Bone marrow (tissue), 2 donors: ENCODE results near the gene LFNG.
A peak's percentile ranks its signal among the peaks of the same experiment; 100 is the strongest.
"Not testable (repeated sequence)": the region's sequence is repeated elsewhere in the genome, so short reads cannot be mapped to it uniquely, and the experiment has no call there.

Source experiments
- DNase-seq, 2 donors: peaks; one replicate each; lab custom pipeline; 2025; lab: John Stamatoyannopoulos, UW

LFNG gene

GRCh38 chr7:2530071-2530987, 10.8 kb downstream of the LFNG start:
- DNase-seq: peak; percentile 90 to 91

GRCh38 chr7:2530994-2531795, 11.6 kb downstream of the LFNG start:
- DNase-seq: not testable (repeated sequence)

DNA sequence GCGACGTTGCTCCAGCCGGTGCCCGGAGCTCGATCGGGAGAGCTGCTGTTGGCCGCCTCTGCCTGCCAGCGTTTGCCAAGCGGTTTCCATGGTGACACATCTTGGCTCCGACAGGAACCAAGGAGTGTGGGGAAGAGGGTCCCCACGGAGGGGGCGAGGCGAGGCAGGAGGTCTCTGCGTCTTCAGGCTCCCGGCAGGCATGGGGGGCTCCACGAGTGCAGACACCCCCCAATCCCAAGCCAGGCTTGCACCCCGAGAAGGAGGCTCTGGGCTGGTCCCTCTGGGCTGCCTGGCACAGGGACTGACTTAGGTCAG, 12.2 kb downstream of the LFNG start:
- DNase-seq: not testable (repeated sequence)

- not testable (repeated sequence) for DNase-seq
Observed at GRCh38 chr7:2532199-2532772, 12.7 kb downstream of the LFNG start.

DNA sequence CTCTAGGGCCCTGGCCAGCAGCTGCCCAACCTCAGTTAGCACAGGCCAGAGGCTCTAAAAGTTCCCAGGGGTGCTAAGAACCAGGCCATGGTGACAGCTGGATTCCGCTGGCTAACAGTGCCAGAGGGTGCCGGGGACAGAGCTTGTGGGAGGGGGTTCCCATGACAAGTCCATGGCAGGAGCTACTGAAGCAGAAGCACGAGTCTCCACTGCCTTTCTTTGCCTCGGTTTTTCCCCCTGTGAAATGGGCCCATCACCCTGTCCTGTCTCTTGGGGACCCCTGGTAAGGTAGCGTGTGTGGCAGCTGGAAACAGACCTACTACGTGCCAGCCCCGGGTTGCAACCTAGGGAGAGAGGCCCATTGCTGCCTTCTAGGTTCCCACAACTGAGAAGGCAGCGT, 13.2 kb downstream of the LFNG start:
- DNase-seq: not testable (repeated sequence)

DNA sequence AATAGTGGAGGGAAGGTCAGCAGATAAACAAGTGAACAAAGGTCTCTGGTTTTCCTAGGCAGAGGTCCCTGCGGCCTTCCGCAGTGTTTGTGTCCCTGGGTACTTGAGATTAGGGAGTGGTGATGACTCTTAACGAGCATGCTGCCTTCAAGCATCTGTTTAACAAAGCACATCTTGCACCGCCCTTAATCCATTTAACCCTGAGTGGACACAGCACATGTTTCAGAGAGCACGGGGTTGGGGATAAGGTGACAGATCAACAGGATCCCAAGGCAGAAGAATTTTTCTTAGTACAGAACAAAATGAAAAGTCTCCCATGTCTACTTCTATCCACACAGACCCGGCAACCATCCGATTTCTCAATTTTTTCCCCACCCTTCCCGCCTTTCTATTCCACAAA, 14.0 kb downstream of the LFNG start:
- DNase-seq: not testable (repeated sequence)

GRCh38 chr7:2534214-2534613, 14.6 kb downstream of the LFNG start:
- DNase-seq: not testable (repeated sequence)

DNA sequence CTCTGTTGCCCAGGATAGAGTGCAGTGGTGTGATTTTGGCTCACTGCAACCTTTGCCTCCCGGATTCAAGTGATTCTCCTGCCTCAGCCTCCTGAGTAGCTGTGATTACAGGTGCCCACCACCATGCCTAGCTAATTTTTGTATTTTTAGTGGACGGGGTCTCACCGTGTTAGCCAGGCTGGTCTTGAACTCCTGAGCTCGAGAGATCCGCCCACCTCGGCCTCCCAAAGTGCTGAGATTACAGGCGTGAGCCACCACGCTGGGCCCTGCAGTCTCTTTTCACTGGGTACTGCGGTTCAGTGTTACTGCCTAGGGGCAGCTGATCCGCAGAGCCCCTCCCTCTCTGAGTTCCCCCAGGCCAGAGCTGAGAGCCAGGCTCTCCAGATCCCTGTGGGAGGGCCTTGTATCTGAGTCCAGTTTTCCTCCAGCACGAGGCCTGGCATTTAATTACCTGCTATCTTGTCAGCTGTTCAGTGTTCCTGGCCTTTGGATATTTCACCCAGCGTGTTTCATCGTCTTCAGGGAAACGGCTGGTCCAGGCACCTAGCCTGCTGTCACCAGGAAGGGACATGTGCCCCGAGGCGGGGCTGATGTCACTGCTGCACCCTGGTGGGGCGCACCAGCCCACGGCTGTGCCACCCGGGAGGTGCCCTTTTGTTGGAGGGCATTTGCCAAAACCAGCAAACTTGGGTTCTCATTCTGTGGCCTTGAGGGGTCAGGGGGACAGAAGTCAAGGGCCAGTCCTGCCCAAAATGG, 16.5 kb downstream of the LFNG start:
- DNase-seq: not testable (repeated sequence)

- no peak for DNase-seq
Observed at GRCh38 chr7:2537981-2538851, 18.6 kb downstream of the LFNG start.

GRCh38 chr7:2539031-2539911, 19.7 kb downstream of the LFNG start:
- no peak for DNase-seq

- no peak for DNase-seq
Observed at GRCh38 chr7:2540133-2540532, 20.6 kb downstream of the LFNG start.

DNA sequence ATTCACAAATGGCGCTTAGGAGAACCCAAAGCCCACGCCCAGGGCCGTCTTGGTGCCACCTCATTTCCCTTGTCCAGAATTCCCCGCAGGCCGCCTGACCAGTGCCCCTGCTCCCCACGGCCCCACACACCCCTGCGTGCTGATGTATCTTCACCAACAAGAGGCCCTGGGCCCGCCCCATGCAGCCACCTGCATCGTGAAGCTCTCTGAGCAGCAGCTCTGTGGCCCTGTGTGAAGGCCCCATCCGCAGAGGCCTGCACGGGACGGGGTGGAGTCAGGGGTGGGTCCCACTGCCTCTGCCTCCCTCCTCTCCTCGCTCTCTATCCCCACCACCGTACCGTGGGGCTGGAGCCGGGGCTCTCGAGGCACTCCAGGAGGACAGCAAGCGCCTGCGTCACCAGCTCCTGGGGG, 21.1 kb downstream of the LFNG start:
- no peak for DNase-seq

- DNase-seq: no peak
Observed at GRCh38 chr7:2541291-2542010, 21.9 kb downstream of the LFNG start.

DNA sequence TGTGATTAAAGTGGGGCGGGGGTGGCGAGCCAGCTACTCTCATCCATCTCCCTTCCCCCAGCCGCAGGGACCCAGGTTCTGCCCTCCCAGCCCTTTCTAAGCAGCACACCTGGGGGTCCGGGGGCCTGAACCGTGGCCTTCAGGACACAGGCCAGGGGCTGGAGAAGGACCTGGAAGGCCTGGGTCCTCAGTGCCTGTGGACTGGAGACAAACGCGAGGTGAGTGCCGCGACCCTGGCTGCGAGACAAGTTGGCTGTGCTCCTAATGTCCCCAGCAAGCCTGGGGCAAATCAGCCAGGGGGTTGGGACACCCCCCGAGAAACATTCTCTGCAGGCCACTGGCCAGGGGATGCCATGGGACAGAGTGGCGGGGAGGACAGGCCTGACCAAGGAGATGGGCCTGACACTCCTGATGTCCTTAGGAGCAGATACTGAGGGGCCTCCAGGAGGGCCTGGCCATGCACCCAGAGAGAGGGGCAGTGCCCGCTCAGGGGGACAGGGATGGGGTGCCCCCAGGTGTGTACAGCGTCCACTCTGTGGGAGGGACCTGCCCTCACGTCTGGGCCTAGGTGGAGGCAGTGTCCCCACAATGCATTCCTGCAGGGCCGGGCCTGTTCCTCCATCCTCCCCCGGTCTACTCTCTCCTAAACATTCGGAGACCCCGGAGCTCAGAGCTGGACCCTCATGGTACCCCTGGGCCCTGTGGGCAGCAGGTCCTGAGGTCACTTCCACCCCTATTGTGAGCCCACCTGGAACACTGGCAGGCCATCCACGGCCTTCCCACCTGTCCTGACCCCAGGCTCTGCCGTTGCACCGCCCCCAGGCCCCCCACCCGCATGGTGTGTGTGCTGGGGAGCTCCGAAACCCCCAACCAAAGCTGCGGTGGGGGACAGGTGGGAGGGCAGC, 22.7 kb downstream of the LFNG start:
- no peak for DNase-seq

DNA sequence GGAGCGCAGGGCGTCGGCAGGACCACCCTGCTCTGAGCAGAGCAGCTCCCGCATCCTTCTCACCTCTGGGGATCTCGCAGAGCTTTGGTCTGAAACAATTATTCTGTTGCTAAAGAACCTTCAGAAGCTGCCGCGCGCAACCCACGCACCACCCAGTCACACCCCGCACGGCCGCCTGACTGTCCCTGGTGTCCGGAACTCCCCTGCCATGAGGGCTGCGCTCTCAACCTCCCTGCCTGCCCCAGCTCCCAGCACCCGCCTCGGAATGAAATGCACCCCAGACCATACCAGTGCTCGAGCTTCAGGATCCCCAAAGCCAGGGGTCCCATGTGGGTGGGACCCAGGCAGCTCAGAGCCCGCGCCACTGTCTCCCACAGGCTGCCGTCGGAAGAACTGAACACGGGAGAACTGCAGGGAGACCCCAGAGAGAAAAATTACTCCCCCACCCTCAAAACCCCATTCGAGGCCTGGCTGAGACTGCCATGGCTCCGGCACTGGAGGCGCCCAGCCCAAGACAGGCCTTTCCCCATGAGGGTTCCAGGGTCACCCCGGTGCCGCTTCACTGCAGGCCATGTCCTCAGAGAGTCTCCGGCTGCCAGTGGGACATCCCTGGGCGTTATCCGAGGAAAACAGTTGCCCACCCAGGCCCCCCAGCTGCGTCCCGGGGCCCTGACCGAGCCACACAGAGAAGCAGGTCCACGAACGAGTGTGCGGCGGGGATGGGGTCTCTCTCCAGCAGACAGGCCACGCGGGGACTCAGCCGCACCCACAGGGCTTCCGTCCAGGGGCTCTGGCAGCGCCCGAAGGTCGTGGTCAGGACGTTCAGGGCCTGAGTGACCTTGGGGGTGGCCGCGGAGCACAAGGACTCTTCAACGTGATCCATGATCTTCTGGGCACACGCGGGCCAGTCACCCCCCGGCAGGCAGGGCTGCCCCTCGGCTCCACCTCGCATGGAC, 23.6 kb downstream of the LFNG start:
- DNase-seq: no peak

- DNase-seq: no peak
Observed at GRCh38 chr7:2544541-2545188, 25.1 kb downstream of the LFNG start.
